Testis (tissue), 3 donors: Measurements from ENCODE around the gene UTP14A. TPM values are rescaled to one million over a fixed set of nuclear protein-coding genes. Genes with fewer than 3 reads are reported as not detected.

ENCODE experiments used
- DNase-seq: peaks from one replicate; pipeline ENCODE4 v3.0.0-alpha.2; 2019
- H3K27ac ChIP-seq, 2 donors: fragments of 200-600 bp; sonication (generic); one replicate each; pipeline ENCODE4 v1.5.1; 2019
- H3K27me3 ChIP-seq: fragments of 200-600 bp; sonication (generic); one replicate; pipeline ENCODE4 v1.5.1; 2019
- H3K36me3 ChIP-seq: fragments of 200-600 bp; sonication (generic); one replicate; pipeline ENCODE4 v1.5.1; 2017; ENCODE audit warnings: low read depth; ENCODE audit errors: missing control alignments
- H3K4me1 ChIP-seq: fragments of 200-600 bp; sonication (generic); one replicate; pipeline ENCODE4 v1.5.1; 2019
- H3K4me3 ChIP-seq, 2 donors: fragments of 200-600 bp; sonication (generic); one replicate each; pipeline ENCODE4 v1.5.1; 2017 to 2019
- H3K9me3 ChIP-seq: fragments of 200-600 bp; sonication (generic); one replicate; pipeline ENCODE4 v1.5.1; 2017
- CTCF ChIP-seq, 3 experiments: fragments of 450-650 bp in 2 of 3; fragments of 200-600 bp in 1 of 3; sonication (generic) in 1 of 3; IDR thresholded peaks; one replicate each; pipeline ENCODE4 v1.5.1; 2016 to 2019; ENCODE audit warnings: antibody characterized with exemption in 3 of 3, mild to moderate bottlenecking in 2 of 3, moderate library complexity in 1 of 3
- POLR2A ChIP-seq: fragments of 450-650 bp; IDR thresholded peaks from one replicate; pipeline ENCODE4 v1.6.1; 2017; ENCODE audit warnings: antibody characterized with exemption, mild to moderate bottlenecking, moderate library complexity
- WGBS, 2 donors: methylation state at CpG; one replicate each; pipeline ENCODE4 v1.1.5; 2018; 5-methylcytosine and 5-hydroxymethylcytosine counted together
- intact Hi-C: fragments of 100-400 bp; cut with DNase I; formaldehyde crosslinking; loops from one replicate; pipeline ENCODE4 v1.15.1; 2023; ENCODE audit warnings: low total_unique reads
- polyA plus RNA-seq: library from polyadenylated mRNA; stranded (reverse); fragments of 350-450 nt; fragmentation: Illumina TruSeq; extraction: RNeasy Lipid Tissue Mini Kit (QIAGEN cat#74804); gene quantifications from one replicate; pipeline ENCODE4 v1.2.3, GENCODE V29; 2014; ENCODE audit warnings: low read depth, low replicate concordance; ENCODE audit not compliant: insufficient read depth
- total RNA-seq, 2 donors: library from RNA; depleted of rRNA; stranded (reverse); fragments of >200 nt; gene quantifications; one replicate each; pipeline ENCODE4 v1.2.3, GENCODE V29; 2016

Gene UTP14A
- total and polyA plus RNA-seq, 3 donors from 2014 or later: 4.5 to 4.8 (median 4.6) TPM

- H3K27ac ChIP-seq: no peak overlapping the region
- H3K4me1 ChIP-seq: peaks cover 3% of the 10 kb centered on the region
- no peak overlapping the region for H3K4me3 ChIP-seq
- no peaks in the 10 kb centered on the region for H3K27me3 ChIP-seq
- TF ChIP-seq POLR2A: no peak
- no peak for TF ChIP-seq CTCF (IDR thresholded peaks at IDR 0.05)
- no peaks in the 10 kb centered on the region for H3K9me3 ChIP-seq
- DNase-seq: no peak
- intact Hi-C loops: no loop called here
- 90 to 93% methylated on average over 3 of the region's 3 CpGs for WGBS, 2 donors
- H3K36me3 ChIP-seq: no peaks in the 10 kb centered on the region
These were observed 49.7 kb downstream of the UTP14A start for GRCh38 chrX:129955682-129956081.

- Histone ChIP-seq H3K27me3 (no peaks in the 10 kb centered on the region), H3K4me3 (no peak overlapping the region), H3K4me1 (peaks cover 3% of the 10 kb centered on the region), H3K27ac (no peak overlapping the region), H3K36me3 (no peaks in the 10 kb centered on the region), H3K9me3 (no peaks in the 10 kb centered on the region)
- WGBS, 2 donors: 61 to 62% methylated on average over 10 of the region's 10 CpGs
- TF ChIP-seq POLR2A (no peak), CTCF (IDR thresholded peaks at IDR 0.05) (no peak)
- DNase-seq: no peak
- intact Hi-C loops: no loop called here
These were observed 50.2 kb downstream of the UTP14A start for GRCh38 chrX:129956145-129956544.

GRCh38 chrX:129956765-129957164 is 50.8 kb downstream of the UTP14A start:
- no peak for DNase-seq
- 0 to 7% methylated on average over 12 to 20 of the region's 20 CpGs for WGBS, 2 donors
- H3K27me3 ChIP-seq: no peaks in the 10 kb centered on the region
- intact Hi-C loops: no loop called here
- peaks cover 3% of the 10 kb centered on the region for H3K4me1 ChIP-seq
- H3K36me3 ChIP-seq: no peaks in the 10 kb centered on the region
- TF ChIP-seq POLR2A: no peak
- no peak for TF ChIP-seq CTCF (IDR thresholded peaks at IDR 0.05)
- H3K27ac ChIP-seq: peak overlapping the region in 1 of 2 donors; percentile 41
- no peaks in the 10 kb centered on the region for H3K9me3 ChIP-seq
- H3K4me3 ChIP-seq: peak overlapping the region; percentile 43 to 61

GRCh38 chrX:129957241-129958082 is 51.5 kb downstream of the UTP14A start:
- Histone ChIP-seq H3K4me1 (peaks cover 3% of the 10 kb centered on the region), H3K4me3 (peak overlapping the region; percentile 43 to 61), H3K9me3 (no peaks in the 10 kb centered on the region), H3K36me3 (no peaks in the 10 kb centered on the region), H3K27ac (peak overlapping the region in 1 of 2 donors; percentile 41), H3K27me3 (no peaks in the 10 kb centered on the region)
- intact Hi-C loops: no loop called here
- WGBS, 2 donors: 11% methylated on average over 34 of the region's 56 CpGs; no CpG with 5 or more reads in 1 of the 2 donors
- peak; percentile 64 for DNase-seq
- TF ChIP-seq POLR2A (no peak), CTCF (IDR thresholded peaks at IDR 0.05) (no peak)

GRCh38 chrX:129958083-129958465 is 52.1 kb downstream of the UTP14A start:
- Histone ChIP-seq H3K9me3 (no peaks in the 10 kb centered on the region), H3K4me3 (no peak overlapping the region), H3K27ac (no peak overlapping the region), H3K27me3 (no peaks in the 10 kb centered on the region), H3K4me1 (peaks cover 3% of the 10 kb centered on the region), H3K36me3 (no peaks in the 10 kb centered on the region)
- TF ChIP-seq CTCF (IDR thresholded peaks at IDR 0.05) (no peak), POLR2A (no peak)
- 77 to 80% methylated on average over 4 to 5 of the region's 7 CpGs for WGBS, 2 donors
- no peak for DNase-seq
- intact Hi-C loops: no loop called here
